Esophagus muscularis mucosa (tissue), 3 donors: ENCODE measurements around the gene FGFRL1.

Experiments
- CTCF ChIP-seq, 3 experiments: fragments of 200-600 bp in 2 of 3; fragments of 450-650 bp in 1 of 3; sonication (generic) in 2 of 3; IDR thresholded peaks; one replicate each; pipeline ENCODE4 v1.5.1; 2017 to 2019; ENCODE audit warnings: antibody characterized with exemption in 3 of 3, mild to moderate bottlenecking in 2 of 3, moderate library complexity in 1 of 3
- POLR2A ChIP-seq: fragments of 450-650 bp; IDR thresholded peaks from one replicate; pipeline ENCODE4 v1.6.1; 2017; ENCODE audit warnings: antibody characterized with exemption, moderate library complexity, mild to moderate bottlenecking, low read depth

- TF ChIP-seq CTCF (IDR thresholded peaks at IDR 0.05) (no peak), POLR2A (no peak)
Measured at GRCh38 chr4:1036976-1037810, 25.8 kb downstream of the FGFRL1 start.
